Uterus (tissue), 2 donors: ENCODE measurements around the gene HUNK.

Source experiments
- CTCF ChIP-seq, 4 experiments: fragments of 200-600 bp in 2 of 4; fragments of 450-650 bp in 2 of 4; sonication (generic) in 2 of 4; IDR thresholded peaks; one replicate each; pipeline ENCODE4 v1.5.1; 2016 to 2019; ENCODE audit warnings: antibody characterized with exemption in 4 of 4, mild to moderate bottlenecking in 2 of 4, moderate library complexity in 1 of 4
- POLR2A ChIP-seq, 2 donors: fragments of 450-650 bp; IDR thresholded peaks; one replicate each; pipeline ENCODE4 v1.6.1; 2016; ENCODE audit warnings: antibody characterized with exemption in 2 of 2, mild to moderate bottlenecking in 1 of 2, moderate library complexity in 1 of 2

GRCh38 chr21:31848326-31848985 is 24.4 kb upstream of the HUNK start:
- TF ChIP-seq CTCF (IDR thresholded peaks at IDR 0.05) (no peak), POLR2A (IDR thresholded peaks at IDR 0.05) (no peak)
